Measurements from ENCODE around the gene PLK1.
"Not testable (repeated sequence)": the region's sequence is repeated elsewhere in the genome, so short reads cannot be mapped to it uniquely, and the experiment has no call there.

The PLK1 gene

DNA sequence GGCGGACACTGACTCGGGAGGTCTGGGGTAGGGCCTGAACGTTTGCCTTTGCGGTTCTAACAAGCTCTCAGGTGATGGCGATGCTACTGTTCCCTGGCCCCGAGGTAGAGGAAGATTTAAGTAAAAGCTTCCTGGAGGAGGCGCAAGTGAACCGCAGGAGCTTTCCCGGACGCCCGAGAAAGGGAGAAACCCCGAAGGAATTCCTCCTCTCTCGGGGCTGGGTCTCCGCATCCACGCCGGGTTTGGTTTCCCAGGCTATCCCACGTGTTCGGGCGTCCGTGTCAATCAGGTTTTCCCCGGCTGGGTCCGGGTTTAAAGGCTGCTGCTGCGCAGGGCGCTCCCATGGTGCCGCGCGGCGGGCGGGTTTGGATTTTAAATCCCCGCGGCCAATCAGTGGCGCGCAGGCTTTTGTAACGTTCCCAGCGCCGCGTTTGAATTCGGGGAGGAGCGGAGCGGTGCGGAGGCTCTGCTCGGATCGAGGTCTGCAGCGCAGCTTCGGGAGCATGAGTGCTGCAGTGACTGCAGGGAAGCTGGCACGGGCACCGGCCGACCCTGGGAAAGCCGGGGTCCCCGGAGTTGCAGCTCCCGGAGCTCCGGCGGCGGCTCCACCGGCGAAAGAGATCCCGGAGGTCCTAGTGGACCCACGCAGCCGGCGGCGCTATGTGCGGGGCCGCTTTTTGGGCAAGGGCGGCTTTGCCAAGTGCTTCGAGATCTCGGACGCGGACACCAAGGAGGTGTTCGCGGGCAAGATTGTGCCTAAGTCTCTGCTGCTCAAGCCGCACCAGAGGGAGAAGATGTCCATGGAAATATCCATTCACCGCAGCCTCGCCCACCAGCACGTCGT lies at the start of gene PLK1:
TSS of gene PLK1 (plus strand) at position 460 of the 844 bp plus-strand sequence. CDS start at position 504, 44 bp downstream.
- in situ Hi-C loops (cut with HindIII; ENCODE audit: low sequenced_read_pairs) = loop anchor here (10.0 kb wide), 1 partner anchor 64 kb away; no protein-coding TSS in a partner anchor

DNA sequence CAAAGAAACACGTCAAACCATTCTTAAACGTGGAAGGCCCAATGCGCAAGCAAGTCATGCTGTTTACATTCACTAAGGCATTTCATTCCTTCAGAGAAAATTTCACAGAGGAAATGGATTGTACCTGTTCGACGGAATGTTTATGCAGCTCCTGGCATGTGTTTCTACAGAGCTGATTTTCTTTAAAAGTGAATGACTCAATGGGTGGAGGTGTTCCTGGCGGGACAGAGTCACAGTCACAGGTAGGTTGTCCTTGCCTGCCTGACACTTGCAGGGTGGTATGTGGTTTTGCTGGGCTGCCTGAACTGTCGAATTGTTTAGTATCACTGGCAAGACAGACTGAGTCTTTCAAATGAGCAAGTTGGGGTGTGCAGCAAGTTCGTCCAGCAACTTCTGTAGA lies 49.2 kb upstream of the PLK1 start:
- in situ Hi-C loops (cut with HindIII; ENCODE audit: low sequenced_read_pairs) = no loop called here

DNA sequence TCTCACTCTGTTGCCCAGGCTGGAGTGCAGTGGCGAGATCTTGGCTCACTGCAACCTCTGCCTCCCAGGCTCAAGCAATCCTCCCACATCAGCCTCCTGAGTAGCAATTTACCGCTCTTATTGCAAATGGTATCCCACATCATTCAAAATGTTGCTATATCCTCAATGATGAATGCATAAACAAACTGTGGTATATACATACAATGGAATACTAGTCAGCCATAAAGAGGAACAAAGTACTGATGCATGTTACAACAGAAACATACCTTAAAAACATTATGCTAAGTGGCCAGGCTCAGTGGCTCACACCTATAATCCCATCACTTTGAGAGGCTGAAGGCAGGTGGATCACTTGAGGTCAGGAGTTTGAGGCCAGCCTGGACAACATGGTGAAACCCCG lies 46.8 kb upstream of the PLK1 start:
- in situ Hi-C loops (cut with HindIII; ENCODE audit: low sequenced_read_pairs) = not testable (repeated sequence)

DNA sequence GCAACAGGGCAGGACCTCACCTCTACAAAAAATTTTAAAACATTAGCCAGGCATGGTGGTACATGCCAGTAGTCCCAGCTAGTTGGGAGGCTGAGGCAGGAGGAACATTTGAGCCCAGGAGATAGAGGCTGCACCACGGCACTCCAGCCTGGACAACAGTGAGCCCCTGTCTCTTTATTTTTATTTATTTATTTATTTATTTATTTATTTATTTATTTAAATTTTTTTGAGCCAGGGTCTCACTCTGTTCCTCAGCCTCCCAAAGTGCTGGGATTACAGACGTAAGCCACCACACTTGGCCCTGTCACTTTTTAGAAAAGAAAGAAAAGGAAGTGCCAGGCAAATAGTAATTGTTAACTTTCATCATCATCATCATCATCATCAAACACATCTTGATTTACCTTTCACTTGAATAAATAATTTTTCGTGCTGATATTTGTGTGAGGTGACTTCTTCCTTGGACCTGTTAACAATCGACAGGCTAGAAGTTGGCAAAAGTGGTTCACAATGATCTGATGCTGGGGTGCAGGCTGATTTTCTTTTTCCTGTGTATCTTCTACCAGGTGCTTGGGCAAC lies 44.1 kb upstream of the PLK1 start:
- in situ Hi-C loops (cut with HindIII; ENCODE audit: low sequenced_read_pairs) = no loop called here

DNA sequence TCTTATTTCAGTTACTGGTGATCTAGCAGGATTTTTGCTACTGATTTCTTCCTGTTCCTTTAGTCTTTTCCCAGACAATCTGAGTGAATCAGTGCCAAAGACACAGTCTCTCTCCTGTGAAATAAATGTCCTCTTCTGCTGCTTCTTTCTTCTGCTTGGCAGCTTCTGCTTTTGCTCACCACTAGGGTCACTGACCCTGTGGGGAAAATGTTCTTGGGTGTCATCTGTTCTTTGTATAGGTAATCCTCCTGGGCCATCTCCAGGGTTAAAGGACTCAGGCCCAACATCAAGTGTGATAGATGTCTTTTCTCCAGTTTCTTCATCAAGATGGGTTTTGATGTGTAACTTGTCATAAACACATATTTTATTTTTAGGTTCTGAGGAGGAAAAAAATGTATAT lies 42.7 kb upstream of the PLK1 start:
- in situ Hi-C loops (cut with HindIII; ENCODE audit: low sequenced_read_pairs) = no loop called here

DNA sequence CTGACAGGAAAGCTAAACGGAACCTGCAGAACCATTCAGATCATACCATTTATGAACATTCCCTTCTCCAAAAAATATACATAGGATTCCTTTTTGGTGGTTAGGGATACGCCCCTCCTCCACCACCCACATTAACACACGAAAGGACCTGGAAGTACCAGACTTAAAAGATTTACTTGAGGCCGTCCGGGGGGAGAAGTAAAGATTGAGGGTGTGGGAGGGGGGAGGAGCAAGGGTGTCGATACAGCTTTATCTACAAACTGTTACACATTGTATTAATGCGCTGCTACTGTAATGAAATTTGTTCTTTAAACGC lies 38.1 kb upstream of the PLK1 start:
- in situ Hi-C loops (cut with HindIII; ENCODE audit: low sequenced_read_pairs) = no loop called here

DNA sequence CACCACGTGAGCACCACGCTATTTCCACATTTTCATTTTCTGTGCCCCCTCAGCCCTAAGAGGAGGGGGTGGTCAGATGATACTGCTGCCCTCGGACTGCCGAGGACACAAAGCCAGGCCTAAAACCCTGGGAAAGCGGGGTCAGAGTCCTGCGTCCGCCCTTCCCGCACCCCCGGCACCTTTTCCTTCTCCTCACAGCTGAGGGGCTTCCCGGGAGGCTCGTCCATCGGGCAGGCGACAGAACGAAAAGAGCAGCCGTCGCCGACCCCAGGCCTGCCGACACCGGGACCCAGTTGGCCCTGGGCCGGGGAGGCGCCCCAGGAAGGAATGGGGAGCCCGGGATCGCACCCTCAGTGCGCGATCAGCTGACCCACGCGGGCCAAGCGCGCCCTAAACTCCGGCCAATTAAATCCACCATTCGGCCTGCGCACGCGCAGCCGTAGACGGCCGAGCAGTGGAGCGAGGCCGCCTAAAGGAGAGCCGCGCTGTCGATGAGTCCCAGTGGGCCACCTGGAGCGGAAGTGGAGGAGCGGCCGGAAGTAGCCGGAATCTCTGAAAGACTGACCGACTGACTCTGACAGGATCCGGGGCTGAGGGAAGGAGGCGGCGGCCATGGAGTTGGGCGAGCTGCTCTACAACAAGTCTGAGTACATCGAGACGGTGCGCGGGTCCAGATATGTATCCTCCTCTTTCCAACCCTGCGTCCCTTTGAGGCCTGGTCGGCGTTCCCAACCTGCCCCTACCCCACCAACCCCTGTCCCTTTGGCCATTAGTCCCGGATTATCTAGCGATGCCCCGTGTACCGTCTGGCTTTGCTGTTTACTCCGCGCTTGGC lies 37.5 kb upstream of the PLK1 start, which contains the start of the genes DCTN5 and PALB2:
TSS of gene DCTN5 (plus strand) at position 536 of the 835 bp plus-strand sequence. CDS start at position 613, 77 bp downstream.
TSS of gene PALB2 (minus strand) at position 380 of the 835 bp plus-strand sequence. CDS start at position 227, 153 bp downstream.
- in situ Hi-C loops (cut with HindIII; ENCODE audit: low sequenced_read_pairs) = no loop called here

DNA sequence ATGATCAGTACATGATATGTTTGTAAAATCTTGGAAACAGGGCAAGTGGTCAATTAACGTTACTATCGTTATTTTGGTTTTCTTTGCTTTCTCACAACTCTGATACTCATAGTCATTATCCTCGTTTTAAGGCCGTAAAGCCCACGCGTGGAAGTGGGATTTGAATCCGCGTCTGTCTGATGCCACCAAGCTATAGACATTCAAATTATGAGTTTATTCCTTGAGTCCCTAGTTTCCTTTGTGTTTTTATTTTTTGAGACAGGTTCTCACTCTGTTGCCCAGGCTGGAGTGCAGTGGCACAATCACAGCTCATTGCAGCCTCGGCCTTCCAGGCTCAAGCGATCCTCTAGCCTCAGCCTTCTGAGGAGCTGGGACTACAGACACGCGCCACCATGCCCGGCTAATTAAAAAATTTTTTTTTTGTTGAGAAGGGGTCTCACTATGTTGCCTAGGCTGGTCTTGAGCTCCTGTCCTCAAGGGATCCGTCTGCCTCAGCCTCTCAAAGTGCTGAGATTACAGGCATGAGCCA lies 36.4 kb upstream of the PLK1 start:
- in situ Hi-C loops (cut with HindIII; ENCODE audit: low sequenced_read_pairs) = no loop called here

DNA sequence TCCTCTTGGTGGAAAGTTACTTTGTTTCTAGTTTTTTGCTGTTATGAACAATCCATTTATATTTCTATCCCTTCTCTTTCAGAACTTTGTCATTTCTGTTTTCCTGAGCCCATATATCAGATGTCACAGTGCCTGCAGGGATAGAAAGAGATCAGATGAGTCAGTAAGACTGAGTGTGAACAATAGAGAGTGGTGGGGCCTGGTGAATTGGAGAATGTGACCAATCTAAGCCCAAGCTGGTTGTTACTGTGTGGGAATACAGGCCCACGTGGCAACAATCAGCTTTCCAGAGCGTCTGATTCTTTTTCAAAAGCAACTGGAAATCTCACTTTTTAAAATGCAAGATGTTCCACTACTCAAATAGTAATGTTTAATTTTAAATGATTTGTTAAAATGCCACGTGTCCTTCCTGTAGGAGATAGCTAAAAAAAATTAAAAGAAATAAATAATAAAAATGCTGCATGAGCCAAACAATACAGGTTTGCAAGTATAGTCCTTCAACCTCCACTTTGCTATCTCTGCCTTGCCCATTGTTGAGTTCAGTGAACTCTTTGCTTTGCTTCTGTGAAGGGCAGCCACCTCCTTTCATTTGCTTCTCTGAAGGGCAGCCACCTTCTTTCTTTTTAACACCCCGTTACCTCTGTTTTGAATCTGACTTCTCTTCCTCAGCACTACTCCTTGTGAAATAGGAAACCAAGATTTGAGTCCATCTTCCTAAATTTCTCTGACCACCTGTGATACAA lies 27.8 kb upstream of the PLK1 start:
- in situ Hi-C loops (cut with HindIII; ENCODE audit: low sequenced_read_pairs) = no loop called here

DNA sequence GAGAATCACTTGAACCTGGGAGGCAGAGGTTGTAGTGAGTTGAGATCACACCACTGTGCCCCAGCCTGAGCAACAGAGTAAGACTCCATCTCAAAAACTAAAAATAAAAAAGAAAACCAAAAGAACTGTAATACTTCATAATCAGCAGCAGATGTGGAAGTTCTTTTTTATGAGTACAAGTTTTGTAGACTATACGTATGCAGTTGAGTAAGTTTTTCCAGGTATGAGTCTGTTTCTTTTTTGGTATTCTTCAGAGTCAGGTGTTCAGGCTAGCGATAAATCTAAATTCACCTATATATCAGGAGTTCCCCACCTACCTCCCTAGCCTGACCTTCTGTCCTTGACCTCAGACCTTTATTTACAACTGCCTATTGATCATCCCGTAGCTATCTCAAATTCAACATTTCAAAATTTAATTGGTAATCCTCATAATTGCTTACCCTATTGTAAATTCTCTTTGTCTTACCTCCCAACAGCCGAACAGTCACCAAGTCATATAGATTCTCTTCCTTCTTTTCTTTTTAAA lies 26.7 kb upstream of the PLK1 start:
- in situ Hi-C loops (cut with HindIII; ENCODE audit: low sequenced_read_pairs) = no loop called here

DNA sequence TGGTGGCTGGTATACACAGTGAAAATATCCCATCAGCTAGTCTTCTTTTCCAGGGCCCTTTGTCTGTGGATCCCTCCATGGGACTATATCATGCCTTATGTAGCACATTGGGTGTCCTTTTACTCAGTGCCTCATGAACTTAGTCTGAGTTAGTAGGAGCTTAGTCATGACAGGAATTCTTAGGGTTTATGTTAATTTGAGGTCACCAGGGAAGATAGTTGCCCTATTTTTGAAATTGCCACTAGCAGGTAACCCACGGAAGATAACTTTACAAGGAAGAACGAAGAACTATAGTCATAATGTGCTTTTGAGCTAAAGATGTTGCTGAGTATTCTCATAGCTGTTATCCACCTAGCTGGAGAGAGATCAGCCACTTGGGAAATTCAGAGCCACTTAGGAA lies 14.8 kb upstream of the PLK1 start:
- in situ Hi-C loops (cut with HindIII; ENCODE audit: low sequenced_read_pairs) = no loop called here

DNA sequence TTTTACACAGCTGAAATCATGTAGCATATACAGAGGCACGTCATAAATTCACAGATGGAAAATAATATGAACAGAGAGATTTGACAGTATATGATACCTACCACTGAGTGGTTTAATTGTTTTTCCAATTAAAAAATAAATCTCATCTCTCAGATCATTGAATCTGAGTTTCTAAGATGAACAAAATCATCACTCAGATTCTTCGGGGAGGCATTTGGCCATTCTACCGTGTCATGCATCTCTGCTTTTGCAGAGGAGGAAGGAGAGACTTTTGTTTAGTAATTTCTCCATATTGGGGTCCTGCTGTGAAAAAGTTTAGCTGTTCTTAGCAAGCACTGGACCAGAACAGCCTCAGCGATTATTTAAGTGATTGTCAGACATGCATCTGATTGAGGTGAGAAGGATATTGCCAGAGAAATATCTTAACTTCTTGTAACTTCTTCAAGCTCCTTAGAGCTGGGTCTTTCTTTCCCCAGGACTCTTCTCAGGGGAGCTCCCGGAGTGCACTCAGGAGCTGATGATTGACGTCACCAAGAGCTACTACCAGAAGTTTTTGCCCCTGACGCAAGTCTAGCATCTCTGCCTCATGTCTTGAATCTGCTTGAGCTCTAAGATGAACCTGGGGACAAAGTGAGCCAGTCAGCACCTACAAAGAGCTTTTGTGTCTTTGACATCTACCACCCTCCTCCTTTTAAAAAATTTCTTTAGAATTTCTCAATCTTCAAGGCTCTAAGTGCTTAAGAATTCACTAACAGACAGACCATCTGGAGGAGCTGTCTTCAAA lies 11.9 kb upstream of the PLK1 start:
- in situ Hi-C loops (cut with HindIII; ENCODE audit: low sequenced_read_pairs) = no loop called here

DNA sequence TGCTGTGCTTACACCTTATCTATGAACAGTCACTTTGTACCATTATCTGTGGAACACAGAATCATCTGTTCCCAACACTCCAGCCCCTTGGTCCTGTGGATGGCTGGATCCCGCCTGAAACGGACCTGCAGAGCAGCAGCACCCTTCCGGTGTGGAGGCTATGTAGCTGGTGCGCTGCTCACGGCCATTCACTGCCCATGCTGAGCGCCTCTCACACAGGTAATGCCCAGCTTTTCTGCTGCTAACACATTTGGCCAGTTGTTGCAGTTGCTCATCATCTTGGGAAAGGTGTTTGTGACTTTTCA lies 11.4 kb upstream of the PLK1 start:
- in situ Hi-C loops (cut with HindIII; ENCODE audit: low sequenced_read_pairs) = no loop called here

DNA sequence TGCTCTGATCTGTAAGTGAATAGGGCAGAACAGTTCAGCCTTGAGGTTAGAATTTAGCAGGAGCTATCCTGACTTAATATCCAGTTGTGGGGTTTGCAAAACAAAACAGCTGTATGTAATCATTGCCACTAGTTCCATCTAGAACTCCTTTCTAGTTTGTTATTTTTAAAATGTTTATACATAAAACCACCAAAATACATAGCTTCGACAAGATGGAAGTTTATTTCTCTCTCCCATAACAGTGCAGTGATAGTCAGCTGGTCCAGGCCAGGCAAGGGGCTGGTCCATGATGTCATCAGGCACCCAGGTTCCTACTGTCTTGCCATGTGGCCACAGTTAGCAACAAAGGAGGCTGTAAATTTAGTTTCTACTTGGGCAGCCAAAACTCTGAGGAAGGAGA lies 10.5 kb upstream of the PLK1 start:
- in situ Hi-C loops (cut with HindIII; ENCODE audit: low sequenced_read_pairs) = no loop called here

DNA sequence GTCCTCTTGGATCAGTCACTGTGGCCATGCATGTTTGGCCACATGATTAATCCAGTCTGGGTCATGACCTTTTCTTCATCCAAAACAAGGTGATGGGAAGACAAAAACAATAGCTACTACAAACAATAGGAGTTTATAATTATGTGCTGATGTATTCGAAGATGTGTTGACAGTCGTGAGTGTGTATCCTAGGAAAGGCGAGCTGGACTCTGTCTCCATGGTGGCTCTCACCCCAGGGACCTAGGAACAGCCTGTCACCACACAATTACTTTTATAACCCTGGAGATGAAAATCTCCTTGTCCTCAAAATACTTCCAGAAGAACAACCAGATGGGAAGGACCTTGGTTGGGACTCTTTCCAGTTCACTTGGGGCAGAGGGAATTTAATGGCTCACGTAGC lies 9.8 kb upstream of the PLK1 start:
- in situ Hi-C loops (cut with HindIII; ENCODE audit: low sequenced_read_pairs) = no loop called here

DNA sequence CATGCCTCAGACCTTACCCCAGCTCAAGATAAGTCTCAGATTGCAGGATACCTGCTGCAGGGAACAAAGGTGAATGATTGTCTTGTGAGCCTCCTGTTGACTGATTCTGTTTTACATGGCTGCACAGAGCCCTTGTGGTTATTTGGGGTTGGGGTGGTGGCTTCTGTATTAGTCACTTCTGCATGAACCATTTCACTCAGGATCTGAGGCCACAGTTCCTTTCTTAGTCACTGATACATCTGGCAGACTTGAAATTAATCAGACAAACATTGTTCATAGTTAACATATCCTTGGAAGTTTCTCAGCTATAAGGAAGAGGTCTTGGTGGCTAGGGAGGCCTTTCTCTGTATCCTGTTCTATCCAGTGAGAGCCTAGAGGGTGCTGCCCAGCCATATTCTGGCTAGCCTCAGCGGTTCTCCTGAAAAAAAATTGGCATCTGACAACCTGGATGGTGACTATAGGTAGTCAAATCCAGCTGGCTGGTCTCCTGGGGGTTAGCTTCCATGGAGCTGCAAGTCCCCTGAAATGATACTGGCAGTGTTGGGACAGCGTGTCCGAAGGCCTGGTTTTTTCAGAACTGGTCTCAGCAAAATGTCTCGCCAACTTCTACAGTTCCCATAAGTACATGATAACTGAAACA lies 8.4 kb upstream of the PLK1 start:
- in situ Hi-C loops (cut with HindIII; ENCODE audit: low sequenced_read_pairs) = loop anchor here (10.0 kb wide), 1 partner anchor 55 kb away; no protein-coding TSS in a partner anchor

DNA sequence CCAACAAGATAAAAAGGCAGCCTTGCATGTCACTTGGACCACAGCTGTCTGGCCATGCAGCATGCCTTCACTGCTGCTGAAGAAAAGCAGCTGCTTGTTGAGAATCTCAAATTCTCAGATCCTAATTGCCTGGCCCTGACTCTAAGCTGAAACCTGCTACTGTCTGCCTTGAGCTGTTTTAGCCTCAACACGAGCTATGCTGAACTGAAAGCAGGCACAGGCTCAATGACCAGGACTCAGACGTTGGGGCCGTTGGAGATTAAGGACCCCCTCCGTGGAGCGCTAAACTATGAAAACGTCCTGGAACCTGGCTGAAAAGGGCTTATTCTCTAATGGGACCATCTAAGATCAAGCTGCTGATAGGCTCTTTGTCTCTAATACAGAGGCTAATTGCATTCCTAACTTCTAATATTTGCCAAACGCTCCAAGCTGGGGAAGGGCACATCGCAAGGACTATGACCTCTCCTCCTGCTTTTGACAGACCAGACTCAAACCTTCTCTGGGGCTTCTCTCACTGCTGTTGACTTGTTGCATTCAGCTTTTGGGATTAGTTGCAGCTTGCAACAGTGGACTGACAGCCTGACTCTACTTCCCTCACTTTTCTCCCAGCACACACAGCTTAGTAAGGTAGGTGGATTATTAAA lies 4.6 kb upstream of the PLK1 start:
- in situ Hi-C loops (cut with HindIII; ENCODE audit: low sequenced_read_pairs) = loop anchor here (10.0 kb wide), 1 partner anchor 59 kb away; no protein-coding TSS in a partner anchor

DNA sequence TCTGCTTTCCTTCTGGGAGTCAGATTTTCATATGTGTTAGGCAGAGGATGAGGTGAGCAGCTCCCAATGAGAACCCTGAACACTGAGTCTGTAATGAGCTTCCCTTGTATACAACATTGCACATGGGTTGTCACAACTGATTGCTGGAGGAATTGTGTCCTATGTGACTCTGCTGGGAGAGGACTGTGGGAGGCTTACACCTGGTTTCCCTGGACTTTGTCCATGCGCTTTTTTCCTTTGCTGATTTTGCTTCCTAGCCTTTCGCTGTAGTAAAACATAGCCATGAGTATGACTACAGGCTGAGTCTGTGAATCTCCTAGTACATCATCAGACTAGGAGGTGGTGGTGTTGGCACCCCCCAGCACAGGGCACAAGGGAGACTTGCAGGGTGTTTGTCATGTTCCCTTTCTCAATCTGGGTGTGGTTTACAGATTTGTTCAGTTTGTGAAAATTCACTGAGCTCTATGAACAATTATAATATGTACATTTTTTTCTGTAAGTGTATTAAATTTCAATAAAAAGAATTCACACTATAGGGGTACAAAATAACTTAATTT lies 1.7 kb upstream of the PLK1 start:
- in situ Hi-C loops (cut with HindIII; ENCODE audit: low sequenced_read_pairs) = loop anchor here (10.0 kb wide), 1 partner anchor 62 kb away; no protein-coding TSS in a partner anchor
